Stimulated activated CD8-positive, alpha-beta memory T cell treated with anti-CD3 and anti-CD28 coated beads, Interleukin-7, amount 100 ng/mL, for 48 hours (primary cell): ENCODE data around the gene TAF11L7.
"Not testable (repeated sequence)": the region's sequence is repeated elsewhere in the genome, so short reads cannot be mapped to it uniquely, and the experiment has no call there.

Source experiments
- DNase-seq, 2 donors: peaks; one replicate each; pipeline ENCODE4 v3.0.0-alpha.2; 2020; ENCODE audit warnings: low read depth in 1 of 2; ENCODE audit errors: extremely low read depth in 1 of 2

TAF11L7 gene

DNA sequence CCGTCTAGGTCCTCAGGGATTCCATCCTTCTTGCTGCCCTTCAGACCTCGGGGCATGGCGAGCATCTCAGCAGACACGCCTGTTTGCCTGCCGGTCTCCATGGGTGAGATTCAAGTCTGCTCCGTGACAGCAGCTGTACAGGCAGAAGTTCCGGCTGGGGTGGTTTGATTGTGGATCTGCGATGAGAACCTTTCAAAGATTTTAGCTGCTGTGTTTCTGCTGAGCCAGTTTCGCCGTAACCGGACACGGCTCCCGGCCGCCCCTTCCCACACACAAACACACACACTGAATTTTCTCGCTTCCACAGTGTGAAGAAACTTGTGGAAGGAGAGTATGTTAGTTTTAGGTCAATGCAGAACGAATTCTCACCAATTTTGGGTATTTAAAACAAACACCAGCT, at the start of gene TAF11L7:
Gene TAF11L7 (minus strand): TSS at position 101 of the 400 bp plus-strand sequence.
- not testable (repeated sequence) for DNase-seq

DNA sequence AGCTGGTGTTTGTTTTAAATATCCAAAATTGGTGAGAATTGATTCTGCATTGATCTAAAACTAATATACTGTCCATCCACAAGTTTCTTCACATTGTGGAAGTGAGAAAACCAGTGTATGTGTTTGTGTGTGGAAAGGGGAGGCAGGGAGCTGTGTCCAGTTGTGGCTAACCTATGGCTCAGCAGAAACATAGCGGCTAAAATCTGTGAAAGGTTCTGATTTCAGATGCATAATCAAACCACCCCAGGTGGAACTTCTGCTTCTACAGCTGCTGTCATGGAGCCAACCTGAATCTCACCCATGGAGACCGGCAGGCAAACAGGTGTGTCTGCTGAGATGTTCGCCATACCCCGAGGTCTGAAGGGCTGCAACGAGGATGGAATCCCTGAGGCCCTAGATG, 48.6 kb upstream of the TAF11L7 start, which contains the start of gene TAF11L14:
Gene TAF11L14 (plus strand): TSS at position 301 of the 400 bp plus-strand sequence.
- DNase-seq: no peak

DNA sequence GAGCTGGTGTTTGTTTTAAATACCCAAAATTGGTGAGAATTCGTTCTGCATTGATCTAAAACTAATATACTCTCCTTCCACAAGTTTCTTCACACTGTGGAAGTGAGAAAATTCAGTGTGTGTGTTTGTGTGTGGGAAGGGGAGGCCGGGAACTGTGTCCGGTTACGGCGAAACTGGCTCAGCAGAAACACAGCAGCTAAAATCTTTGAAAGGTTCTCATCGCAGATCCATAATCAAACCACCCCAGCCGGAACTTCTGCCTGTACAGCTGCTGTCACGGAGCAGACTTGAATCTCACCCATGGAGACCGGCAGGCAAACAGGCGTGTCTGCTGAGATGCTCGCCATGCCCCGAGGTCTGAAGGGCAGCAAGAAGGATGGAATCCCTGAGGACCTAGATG, 46.2 kb upstream of the TAF11L7 start, which contains the start of gene TAF11L13:
Gene TAF11L13 (plus strand): TSS at position 301 of the 400 bp plus-strand sequence.
- DNase-seq: not testable (repeated sequence)

DNA sequence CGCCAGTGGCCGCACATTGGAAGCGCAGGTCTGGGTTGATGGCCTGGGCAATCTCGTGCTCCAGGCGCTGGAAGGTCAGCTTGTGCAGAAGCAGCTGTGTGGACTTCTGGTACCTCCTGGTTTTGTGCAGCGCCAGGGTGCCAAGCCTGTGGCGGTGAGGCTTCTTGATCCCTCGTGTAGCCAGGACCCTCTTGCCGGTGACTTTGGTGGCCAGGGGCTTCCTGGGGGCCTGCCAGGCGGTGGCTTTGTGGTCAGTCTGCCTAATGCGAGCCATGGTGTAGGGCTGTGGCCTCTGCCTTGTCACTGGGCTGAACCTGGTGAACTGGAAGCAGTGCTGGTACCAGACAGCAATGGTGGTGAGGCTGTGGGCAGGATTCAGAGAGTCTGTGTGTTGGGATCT, 40.1 kb upstream of the TAF11L7 start:
- DNase-seq: no peak

DNA sequence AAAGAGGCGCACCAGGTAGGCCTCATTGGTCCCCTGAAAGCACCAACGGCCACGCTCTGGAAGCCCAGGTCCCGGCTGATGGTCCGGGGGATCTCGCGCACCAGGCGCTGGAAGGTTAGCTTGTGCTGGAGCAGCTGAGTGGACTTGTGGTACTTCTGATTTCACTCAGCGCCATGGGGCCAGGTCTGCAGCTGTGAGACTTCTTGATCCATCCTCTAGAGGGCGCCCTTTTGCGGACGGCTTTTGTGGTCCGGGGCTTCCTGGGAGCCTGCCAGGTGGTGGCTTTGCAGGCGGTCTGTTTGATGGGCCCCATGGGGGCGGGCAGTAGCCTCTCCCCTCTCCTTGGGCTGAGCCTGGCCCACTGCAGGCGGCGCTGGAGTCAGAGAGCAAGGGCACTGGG, 35.1 kb upstream of the TAF11L7 start:
- no peak for DNase-seq

DNA sequence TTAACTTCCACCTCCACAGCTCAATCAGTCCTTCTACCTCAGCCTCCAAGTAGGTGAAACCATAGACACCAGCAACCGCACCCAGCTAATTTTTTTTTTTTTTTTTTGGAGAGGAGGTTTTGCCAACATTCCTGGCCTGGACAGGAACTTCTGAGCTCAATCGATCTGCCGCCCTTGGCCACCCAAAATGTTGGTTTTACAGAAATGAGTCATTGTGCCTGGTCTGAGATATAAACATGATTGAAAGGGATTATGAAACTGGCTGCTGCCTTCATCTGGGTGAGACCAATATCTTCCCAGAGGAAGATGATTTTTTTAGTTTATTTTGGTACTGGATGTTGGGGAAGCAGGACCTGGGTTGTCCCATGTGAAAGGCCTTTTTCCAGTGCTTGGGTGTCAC, 33.8 kb upstream of the TAF11L7 start:
- DNase-seq: no peak

DNA sequence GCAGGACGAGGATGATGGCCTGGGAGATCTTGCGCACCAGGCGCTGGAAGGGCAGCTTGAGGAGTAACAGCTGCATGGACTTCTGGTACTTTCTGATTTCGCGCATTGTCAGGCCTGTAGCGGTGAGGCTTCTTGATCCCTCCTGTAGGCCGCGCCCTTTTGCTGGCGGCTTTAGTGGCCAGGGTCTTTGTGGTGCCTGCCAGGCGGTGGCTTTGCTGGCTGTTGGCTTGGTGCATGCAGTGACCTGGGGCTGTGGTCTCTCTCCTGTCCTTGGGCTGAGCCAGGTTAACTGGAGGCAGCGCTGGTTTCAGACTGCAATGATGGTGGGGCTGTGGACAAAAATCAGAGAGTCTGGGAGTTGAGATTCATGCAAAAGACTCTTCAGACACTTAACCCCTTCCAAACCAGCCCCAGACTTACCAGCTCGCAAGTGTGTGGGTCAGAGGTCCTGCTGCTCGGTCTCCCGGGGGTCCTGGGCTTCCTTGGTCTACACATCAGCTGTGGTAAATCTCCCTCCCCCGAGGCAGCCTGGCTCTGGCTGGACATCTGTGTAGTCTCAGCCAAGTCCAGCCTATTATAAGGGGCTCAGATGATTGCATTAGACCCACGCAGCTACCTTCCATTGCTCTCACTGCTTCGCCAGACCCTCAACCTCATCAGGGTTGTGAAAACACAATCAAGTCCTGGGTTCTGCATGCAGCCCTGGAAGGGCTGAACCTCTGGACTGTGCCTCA, 29.5 kb upstream of the TAF11L7 start:
- DNase-seq: no peak

DNA sequence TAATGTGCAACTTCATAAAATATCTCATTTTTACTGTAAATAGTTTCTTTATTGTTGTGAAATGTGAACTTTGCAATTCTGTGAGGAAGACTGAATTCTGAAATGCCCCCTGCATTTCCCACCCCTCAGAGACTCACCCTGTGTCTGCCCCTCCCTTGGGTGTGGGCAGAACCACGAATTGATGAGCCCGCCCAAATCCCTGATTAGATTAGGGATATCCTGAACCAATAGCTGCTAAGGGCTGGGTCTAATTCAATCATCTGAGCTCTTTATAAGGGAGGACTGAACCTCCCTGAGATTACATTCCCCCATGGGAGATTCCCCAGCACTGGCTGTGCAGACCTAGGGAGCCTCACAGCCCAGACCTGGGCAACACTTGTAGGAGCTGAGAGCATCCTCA, 24.5 kb upstream of the TAF11L7 start, which contains the start of gene TAF11L12:
Gene TAF11L12 (plus strand): TSS at position 301 of the 400 bp plus-strand sequence.
- not testable (repeated sequence) for DNase-seq

DNA sequence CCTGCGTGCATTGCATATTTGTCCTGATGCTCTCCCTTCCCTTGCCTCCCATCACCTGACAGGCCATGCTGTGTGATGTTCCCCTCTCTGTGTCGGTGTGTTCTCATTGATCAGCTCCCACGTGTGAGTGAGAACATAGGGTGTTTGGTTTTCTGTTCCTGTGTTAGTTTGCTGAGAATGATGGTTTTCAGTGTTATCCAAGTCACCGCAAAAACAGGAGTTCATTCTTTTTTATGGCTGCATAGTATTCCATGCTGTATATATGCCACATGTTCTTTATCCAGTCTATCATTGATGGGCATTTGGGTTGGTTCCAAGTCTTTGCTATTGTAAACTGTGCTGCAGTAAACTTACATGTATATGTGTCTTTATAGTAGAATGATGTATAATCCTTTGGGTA, 21.9 kb upstream of the TAF11L7 start:
- not testable (repeated sequence) for DNase-seq

DNA sequence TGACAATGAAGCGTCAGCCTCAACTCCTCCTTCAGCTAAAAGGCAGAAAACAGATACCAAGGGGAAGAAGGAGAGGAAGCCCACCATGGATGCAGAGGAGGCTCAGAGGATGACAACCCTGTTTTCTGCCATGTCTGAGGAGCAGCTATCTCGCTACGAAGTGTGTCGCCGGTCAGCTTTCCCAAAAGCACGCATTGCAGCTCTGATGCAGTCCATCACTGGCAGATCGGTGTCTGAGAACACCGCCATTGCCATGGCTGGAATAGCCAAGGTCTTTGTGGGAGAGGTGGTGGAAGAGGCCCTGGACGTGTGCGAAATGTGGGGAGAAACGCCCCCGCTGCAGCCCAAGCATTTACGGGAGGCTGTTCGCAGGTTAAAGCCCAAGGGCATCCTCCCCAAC, 19.4 kb upstream of the TAF11L7 start:
- DNase-seq: no peak

DNA sequence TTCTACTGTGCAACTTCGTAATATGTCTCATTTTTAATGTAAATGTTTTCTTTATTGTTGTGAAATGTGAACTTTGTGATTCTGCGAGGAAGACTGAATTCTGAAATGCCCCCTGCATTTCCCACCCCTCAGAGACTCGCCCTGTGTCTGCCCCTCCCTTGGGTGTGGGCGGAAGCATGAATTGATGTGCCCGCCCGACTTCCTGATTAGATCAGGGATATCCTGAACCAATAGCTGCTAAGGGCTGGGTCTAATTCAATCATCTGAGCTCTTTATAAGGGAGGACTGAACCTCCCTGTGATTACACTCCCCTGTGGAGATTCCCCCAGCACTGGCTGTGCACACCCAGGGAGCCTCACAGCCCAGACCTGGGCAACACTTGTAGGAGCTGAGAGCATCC, 18.3 kb upstream of the TAF11L7 start, which contains the start of gene TAF11L11:
Gene TAF11L11 (plus strand): TSS at position 304 of the 400 bp plus-strand sequence.
- not testable (repeated sequence) for DNase-seq

DNA sequence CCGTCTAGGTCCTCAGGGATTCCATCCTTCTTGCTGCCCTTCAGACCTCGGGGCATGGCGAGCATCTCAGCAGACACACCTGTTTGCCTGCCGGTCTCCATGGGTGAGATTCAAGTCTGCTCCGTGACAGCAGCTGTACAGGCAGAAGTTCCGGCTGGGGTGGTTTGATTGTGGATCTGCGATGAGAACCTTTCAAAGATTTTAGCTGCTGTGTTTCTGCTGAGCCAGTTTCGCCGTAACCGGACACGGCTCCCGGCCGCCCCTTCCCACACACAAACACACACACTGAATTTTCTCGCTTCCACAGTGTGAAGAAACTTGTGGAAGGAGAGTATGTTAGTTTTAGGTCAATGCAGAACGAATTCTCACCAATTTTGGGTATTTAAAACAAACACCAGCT, 12.2 kb upstream of the TAF11L7 start, which contains the start of gene TAF11L10:
Gene TAF11L10 (minus strand): TSS at position 101 of the 400 bp plus-strand sequence.
- not testable (repeated sequence) for DNase-seq

DNA sequence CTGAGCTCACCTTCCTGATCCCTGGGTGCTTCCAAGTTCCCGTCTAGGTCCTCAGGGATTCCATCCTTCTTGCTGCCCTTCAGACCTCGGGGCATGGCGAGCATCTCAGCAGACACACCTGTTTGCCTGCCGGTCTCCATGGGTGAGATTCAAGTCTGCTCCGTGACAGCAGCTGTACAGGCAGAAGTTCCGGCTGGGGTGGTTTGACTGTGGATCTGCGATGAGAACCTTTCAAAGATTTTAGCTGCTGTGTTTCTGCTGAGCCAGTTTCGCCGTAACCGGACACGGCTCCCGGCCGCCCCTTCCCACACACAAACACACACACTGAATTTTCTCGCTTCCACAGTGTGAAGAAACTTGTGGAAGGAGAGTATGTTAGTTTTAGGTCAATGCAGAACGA, 8.7 kb upstream of the TAF11L7 start, which contains the start of gene TAF11L9:
Gene TAF11L9 (minus strand): TSS at position 140 of the 400 bp plus-strand sequence.
- not testable (repeated sequence) for DNase-seq

DNA sequence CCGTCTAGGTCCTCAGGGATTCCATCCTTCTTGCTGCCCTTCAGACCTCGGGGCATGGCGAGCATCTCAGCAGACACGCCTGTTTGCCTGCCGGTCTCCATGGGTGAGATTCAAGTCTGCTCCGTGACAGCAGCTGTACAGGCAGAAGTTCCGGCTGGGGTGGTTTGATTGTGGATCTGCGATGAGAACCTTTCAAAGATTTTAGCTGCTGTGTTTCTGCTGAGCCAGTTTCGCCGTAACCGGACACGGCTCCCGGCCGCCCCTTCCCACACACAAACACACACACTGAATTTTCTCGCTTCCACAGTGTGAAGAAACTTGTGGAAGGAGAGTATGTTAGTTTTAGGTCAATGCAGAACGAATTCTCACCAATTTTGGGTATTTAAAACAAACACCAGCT, 5.3 kb upstream of the TAF11L7 start, which contains the start of gene TAF11L8:
Gene TAF11L8 (minus strand): TSS at position 101 of the 400 bp plus-strand sequence.
- not testable (repeated sequence) for DNase-seq
